ENCODE results near the gene CARD9.
"Not testable (repeated sequence)": the region's sequence is repeated elsewhere in the genome, so short reads cannot be mapped to it uniquely, and the experiment has no call there.

The CARD9 gene

DNA sequence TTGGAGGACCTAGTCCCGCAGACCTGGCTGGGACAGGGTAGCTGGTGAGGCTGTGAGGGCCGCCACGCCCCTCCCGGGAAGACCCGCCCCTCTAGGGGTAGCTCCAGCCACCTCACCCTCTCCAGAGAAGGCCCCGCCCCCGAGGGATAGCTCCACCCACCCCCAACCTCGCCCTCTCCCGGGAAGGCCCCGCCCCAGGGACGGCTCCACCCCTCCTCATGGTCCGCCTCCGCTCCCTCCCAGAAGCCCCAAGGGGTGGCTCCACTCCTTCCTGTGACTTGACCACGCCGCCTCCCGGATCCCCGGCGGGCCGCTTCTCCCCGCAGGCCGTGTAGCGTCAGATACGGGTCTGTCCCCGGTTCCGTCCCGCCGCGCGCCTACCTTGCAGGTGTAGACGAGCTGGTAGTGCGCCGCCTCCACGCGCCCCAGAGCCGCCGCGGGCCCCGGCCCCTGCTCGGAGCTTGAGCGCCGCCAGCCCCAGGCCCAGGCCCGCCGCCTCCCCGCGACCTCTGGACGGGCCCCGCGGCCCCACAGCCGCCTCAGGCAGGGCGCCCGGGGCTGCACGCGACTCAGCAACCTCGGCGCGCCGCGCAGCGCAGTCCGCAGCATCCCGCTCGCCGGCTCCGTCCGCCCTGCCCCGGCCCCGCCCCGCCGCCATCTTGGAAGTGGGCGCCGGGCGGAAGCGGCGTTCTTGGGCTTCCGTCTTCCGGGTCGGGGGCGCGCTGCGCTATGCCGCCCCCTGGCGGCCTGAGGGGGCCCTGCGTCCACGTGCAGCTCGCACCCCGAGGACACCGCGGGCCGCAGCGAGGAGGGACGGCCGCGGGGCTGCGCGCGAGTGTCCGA is 10.1 kb downstream of the CARD9 start, which contains the start of gene DNLZ:
Gene DNLZ (minus strand): TSS at position 639 of the 843 bp plus-strand sequence. CDS start 30 bp downstream, at position 609.
- peak; percentile 80 for DNase-seq

DNA sequence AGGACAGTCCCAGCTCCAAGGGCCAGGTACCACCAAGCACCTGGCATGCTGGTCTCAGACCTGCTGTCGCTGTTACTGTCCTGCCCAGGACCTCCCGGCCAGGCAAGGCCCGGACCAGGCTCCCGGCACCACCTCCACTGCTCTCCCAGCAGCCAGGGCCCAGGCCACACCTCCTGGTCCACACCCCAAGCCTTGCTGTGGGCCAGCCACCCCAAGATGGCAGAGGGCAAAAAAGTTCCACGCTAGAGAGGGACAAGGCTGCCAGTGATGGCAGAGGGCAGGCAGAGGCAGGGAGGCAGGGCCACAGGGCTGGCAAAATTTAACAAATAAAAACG is 11.1 kb downstream of the CARD9 start:
- no peak for DNase-seq

DNA sequence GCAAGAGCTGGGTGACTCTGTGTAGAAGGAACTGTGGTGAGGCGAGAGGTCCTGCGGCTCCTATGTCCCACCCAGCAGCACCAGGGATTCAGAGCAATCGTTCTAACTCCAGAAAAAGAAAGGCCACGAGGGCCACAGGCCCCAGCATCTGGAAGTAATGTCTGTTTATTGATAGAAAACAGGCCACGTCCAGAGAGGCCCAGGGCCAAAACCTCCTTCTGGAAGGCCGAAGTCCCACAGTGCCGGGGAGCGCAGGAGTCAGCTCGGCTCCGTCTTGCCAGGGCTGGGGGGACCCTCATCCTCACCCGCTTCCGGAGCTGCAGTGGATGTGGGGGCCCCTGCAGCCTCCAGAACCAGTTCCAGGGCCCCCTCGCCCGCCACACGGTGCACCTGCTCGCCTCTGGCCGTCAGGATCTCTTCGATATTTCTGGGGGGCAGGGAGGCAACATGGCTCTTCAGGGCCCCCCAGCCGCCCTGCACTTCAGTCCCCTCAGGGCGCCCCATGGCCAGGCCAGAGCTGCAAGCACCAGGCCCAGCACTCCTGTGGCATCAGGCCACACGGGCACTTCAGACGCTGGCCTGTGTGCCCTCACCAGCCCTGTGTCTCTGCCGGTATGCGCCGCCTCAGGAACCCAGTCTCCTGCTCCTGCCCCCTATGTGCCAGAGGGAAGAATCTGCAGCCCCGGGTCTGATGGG is 11.6 kb downstream of the CARD9 start:
- DNase-seq: no peak

DNA sequence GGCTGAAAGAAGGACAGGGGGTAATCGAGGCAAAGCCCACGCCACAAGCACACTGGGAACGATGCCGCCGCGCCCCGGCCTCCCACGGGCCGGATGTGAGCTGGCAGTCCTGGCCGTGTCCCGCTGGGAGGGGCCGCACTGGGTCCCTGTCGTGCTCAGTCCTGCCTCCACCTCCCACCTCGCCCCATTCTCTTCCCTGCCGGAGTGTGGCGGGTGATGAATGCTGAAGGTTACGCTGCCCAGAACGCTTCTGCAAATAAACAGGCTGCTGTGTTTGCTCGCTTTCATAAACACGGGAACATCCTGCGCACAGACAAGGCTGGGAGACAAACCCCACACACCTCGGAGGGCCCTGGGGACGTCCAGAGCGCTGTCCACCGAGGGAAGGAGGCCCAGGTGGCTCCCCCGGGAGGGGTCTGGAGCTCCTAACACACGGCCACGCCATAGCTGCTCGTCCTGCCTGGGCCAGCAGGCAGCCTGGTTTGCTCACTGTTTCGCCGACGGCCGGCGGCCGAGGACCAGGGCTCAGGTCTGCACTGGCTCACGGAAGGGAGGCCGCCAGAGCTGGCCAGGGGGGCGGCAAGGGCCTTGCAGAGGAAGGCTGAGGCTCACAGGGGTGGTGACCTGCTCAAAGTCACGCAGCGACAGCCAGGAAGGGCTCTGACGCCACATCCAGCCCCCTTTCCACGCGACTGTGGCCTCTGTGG is 12.3 kb downstream of the CARD9 start:
- no peak for DNase-seq

DNA sequence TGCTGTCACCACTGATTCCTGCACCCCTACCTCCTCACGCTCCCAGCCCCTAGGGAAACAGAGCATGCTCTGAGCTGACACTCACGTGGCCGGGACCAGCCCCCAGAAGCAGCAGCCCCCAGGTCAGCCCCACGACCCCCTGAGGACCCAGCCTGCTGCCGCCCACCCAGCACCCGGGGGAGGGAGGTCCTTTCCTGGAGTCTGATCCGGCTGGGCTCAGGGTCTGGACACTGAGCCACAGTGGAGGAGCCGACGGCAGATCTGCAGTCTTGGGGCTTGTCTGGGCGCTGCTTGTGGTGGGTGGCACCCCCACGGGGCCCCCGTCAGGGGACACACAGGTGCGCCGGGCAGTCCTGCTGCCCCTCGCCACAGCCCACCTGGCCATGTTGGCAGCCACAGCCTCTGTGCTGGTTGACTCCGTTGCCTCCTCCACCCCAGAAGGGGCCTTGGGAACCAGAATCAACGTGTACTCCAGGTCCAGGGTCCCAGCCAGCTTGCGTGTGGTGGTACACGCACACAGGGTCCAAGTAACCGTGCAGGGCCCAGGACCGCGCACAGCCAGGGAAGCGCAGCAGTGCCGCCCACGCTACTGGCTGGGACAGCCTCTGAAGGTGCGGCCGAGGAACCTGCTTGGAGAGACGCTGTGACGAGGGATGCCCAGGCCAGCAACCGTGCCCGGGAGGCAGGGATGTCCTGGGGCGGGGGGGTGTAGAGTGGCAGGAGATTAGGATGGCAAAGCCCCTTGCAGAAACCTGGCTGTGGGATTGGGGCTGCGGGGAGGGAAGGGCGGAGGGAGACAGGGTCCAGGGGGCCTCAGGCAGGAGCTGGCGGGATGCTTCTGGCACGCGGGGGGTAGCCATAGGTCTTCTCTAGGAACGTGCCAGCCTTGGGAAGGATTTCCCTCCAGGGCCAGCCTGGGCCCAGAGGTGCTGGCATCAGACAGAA is 13.4 kb downstream of the CARD9 start:
- DNase-seq: no peak

DNA sequence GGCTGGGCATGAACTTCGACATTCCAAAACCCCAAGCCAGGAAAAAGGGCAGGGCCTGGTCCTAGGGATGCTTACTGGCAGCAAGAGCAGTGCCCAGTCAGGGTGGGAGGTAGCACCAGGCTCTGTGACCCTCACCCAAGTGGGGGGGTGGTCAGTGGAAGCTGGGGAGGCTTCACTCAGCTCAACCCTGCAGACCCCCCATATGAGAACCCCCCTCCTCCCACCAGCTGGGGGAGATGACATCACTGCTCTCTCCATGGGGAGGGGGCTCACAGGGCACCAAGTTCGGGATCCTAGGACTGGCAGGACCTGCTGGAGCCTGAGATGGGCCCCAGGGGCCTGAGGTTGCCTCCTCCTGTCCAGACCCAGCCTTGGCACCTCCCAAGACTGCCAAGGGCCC is 14.6 kb downstream of the CARD9 start:
- DNase-seq: no peak

DNA sequence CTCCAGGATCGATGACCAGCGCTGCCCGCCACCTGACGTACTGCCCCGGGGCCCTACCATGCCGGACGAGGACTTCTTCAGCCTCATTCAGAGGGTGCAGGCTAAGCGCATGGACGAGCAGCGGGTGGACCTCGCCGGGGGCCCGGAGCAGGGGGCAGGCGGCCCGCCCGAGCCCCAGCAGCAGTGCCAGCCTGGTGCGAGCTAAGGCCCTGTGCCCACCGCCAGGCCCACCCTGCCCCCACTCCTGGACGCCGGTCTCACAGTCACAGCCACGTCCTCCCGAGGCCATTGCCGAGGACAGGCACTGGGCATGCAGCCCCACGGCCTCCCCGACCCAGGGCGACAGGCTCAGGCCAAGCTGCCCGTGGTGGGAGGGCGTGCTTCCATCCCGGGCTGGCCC is 15.5 kb downstream of the CARD9 start:
- no peak for DNase-seq

DNA sequence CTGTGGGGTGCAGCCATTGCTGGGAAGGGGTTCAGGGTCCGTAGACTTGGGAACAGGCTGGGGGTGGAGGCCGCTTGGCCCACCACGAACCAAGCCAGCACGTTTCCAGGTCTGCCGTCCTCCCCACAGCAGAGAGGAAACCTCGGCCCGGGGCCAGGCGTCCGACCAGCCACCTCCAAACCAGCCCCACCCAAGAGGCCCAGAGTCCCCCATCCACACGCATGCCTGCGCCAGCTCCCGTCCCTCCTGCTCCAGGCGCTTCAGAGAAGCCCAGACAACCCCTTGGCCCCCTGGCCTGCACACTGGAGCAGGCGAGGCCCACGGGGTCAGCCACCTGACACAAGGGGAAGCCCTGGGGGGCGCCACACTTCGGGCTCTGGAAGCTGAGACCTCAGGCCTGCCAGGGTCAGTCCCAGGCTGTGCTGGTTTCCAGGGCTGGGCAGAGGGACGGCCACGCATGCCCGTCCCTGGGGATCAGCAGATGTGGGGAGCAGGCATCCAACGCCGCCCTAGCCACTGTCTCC is 16.2 kb downstream of the CARD9 start:
- no peak for DNase-seq

DNA sequence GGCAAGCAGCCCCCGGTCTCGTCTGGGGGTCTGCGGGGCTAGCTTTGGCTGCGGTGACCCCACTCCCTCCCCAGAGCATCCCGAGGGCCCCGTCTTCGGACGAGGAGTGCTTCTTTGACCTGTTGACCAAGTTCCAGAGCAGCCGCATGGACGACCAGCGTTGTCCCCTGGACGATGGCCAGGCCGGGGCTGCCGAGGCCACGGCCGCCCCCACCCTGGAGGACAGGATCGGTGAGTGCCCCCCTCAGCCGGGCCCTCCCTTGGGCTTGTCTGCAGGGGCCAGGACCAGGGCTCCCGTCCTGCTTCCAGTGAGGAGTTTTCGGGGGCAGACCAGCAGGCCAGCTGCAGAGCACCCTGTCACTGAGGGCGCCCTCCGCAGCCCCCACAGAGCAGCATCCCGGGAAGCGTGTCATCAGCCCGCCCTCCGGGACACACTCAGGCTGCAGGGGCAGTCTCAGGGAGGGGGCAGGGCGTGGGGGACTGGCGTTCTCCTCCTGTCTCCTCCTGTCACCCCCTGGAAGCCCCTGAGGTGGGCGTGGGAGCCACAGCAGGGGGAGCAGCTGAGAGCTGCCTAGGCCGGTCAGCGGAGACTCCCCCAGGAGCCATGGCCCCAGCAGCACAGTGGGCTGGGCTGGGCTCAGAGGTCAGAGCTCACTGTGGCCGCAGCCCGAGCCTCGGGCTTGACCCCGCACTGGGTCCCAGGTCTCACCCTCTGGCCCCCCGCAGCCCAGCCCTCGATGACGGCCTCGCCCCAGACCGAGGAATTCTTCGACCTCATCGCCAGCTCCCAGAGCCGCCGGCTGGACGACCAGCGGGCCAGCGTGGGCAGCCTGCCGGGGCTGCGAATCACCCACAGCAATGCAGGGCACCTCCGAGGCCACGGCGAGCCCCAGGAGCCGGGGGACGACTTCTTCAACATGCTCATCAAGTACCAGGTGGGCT is 17.6 kb downstream of the CARD9 start:
- no peak for DNase-seq

DNA sequence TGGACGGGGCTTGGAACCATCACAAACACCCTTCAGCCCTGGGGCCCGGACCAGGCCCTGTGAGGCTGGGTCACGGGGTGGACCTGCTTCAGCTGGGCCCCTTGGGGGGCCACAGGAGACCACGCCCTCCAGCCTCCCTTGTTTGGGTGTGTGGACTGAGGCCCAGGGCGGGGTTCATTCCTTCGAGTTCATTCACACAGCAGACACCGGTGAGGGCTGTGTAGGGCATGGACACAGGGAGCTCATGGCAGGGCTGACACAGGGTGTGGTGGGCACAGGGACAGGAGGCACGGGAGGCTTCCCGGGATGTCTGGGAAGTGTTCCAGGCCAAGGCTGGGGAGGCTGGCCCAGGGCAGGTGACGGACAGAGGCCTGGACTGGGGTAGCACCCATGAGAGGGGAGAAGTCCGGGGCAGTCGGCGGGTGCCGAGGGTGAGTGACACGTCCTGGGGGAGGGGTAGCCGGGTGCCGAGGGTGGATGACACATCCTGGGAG is 18.8 kb downstream of the CARD9 start:
- DNase-seq: no peak

DNA sequence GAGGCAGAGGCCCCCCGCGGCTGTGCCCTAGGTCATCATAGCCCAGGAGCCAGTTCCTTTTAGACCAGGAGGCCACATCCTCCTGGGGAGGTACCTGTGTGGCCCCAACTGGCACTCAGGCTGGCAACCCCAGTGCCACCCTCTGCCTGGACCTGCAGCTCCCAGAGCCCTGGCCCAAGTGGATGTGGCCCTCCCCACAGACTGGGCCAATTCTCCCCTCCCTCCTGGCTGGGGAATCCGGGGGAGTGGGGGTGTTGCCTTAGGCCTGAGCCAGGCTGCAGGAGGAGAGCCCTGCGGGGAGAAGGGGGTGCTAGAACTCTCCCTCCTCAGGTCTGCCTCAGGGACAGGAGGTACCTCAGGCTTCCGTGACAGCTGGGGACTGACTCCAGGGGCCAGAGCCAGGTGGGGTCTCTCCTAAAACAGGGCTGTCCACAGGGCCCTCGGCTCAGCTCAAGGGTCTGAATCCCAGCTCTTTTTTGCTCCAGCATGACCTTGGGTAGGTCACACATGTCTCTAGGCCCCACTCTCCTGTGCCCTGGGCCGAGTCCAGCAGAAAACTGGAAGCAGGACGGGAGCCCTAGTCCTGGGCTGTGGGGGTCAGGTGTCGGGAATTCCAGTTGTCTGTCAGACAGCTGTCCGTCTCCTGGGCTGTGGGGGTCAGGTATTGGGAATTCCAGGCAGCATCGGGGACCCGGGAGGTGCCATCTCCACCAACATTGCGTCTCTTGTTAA is 19.5 kb downstream of the CARD9 start:
- no peak for DNase-seq

DNA sequence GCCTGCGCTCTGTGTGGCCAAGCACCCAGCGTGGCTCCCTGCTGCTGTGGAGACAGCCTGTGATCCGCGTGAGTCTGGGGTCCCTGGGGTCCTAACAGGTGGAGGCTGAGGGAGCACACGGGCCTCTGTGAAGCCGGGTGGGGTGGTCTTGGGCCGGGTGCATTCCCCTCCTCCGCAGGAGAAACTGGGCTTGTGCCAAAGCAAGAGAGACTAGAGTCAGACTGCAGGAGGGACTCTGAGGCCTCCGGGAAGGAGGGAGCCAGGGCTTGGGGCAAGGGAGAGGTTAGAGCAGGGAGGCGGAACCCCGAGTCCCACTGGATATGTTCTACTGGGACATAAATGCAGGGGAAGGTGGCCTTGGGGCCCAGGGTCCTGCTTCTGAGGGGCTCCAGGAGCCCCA is 20.4 kb downstream of the CARD9 start:
- DNase-seq: no peak

DNA sequence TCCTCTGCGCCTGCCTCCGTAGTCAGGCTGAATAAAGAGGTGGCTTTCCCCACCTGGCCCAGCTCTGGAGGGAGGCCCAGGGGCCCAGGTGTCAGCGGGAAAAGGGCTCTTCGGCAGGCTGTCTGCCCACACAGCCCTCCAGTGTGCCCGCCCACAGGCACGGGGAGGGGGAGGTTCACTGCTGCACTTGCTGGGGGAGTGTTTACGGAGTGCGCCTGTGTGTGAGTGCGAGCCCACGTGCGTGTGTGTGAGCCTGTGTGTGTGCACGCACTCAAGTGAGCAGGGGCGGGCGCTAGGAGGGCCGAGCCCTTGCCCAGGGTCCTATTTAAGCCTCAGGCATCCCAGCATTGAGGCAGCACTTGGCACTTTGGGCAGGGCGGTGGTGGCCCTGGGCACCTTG is 20.8 kb downstream of the CARD9 start:
- DNase-seq: no peak

DNA sequence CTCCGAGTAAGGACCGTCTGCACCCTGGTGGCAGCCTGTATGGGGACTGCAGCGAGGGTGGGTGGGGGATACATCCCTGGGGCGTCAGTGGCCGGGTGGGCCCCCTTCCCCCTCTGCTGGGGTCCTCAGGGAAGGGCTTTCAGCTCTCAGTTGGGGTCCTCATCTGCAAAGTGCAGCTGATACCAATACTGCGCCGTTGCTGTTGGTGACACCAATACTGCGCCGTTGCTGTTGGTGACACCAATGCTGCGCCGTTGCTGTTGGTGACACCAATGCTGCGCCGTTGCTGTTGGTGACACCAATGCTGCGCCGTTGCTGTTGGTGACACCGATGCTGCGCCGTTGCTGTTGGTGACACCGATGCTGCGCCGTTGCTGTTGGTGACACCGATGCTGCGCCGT is 21.6 kb downstream of the CARD9 start:
- DNase-seq: not testable (repeated sequence)

DNA sequence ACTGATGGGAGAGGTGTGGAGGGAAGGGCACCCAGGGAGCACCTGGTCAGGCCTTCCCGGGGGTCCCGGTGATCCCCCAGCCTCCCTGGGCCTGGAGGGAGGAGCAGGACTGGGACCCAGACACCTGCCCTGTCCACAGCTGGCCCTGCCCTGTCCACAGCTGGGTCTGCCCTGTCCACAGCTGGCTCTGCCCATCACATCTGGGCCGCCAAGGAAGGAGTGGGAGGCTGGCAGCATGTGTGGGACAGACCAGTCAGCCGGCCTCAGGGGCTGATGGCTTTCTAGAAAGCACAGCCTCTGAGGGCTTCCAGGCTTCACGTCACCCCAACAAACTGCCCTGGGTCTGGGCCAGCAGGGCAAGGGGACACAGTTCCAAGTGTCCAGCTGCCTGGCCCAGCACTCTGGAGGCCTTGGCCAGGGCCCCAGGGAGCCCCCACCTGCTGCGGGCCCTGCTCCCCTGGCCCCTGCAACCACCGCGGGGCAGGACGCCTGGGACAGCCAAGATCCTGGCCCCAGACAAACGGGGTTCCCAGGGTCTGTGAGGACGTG is 22.1 kb downstream of the CARD9 start:
- no peak for DNase-seq

DNA sequence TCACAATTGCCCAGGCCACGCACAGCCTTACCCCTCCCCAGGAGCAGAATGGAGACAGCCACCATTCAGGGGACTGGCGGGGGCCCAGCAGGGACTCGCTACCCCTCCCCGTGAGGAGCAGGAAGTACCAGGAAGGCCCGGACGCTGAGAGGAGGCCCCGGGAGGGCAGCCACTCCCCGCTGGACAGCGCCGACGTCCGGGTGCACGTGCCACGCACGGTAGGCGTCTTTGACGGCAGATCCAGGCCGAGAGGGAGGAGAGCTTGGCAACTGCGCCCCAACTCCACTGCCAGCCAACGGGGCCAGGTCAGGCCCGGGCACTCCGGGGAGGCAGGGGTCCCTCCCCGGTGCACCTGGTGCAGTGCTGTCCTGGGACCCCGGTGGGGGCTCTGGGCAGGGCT is 23.9 kb downstream of the CARD9 start:
- no peak for DNase-seq

DNA sequence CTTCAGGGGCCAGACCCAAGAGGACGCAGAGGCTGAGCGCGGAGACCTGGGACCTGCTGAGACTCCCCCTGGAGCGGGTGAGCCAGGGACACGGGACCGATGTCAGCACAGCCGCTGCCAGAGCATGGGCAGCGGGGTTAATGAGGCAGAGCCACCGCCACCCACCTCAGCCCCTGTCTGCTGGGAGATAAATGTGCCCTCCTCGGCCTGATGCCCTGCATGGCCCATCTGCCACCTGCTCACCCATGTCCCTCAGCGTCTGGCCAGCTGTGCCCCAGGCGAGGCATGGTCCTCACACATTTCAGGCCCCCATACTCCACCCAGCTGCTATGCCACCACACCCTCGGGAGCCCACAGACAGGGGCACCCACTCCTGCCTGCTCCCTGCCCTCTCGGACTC is 24.8 kb downstream of the CARD9 start:
- no peak for DNase-seq

DNA sequence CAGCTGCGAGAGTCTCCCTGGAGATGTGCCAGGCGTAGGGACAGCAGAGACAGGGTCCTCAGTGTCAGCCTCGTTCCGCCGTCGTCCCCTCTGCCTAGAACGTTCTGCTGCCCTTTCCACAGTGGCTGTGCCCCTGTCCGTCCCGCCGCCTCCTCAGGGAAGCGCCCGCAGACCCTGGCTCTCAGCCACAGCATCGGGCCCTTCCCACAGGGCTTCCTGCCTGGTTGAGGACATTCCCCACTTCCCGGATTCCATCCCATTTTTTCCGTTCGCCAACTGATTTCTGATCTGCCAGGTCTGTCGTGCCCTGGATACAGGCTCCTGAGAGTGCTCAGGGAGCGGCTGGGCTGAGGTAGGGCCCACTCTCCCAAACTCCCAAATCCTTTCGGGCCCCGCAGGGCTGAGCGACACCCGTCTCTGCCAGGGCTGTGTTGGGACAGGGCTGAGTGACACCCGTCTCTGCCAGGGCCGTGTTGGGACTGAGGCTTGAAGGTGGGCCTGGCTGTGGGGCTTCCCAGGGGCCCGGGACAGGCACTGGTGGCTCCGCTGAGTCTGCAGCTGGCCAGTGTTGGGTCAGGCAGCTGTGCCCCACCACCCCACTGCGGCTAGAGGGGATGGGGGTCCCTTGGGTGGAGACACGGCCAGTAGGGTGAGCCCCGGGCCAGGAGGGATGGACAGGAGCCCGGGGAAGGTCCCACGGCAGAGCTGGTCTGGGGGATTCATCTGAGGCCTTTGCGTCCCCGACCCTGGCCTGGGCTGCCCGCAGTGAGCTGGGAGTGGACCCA is 25.8 kb downstream of the CARD9 start:
- no peak for DNase-seq

DNA sequence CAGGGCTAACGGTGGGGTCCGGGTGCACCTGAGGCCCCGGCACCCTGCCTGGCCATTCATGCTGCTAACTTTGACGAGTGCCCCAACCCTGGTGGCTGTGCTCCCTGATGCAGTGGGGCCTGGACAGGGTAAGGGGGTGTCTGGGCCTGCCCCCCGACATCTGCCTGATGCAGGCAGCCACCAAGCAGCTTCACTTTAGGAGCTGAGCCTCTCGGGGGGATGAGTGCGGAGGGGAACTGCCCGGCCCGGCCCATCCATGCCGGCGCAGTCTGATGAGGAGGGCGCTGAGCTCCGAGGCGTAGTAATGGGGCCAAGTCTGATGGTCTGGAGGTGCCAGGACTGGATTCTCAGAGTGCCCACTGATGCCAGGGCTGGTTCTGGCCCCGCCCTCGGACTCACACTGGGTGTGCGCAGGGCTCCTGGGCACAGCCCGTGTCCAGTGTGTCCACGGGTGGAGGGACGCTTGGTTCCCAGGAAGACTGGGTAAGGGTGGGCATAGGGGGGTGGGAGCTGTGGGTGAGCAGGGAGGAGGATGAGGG is 26.5 kb downstream of the CARD9 start:
- DNase-seq: no peak
